GM12878 (cell line): ENCODE results near the gene SLF2.

Experiments used
- ATF3 ChIP-seq: IDR thresholded peaks from 2 replicates; pipeline ENCODE4 v1.6.1; 2011; ENCODE audit warnings: low read depth, mild to moderate bottlenecking, low read length, moderate library complexity, borderline replicate concordance; ENCODE audit errors: extremely low read depth
- CBFB ChIP-seq: IDR thresholded peaks from 2 replicates; pipeline ENCODE4 v1.6.1; 2016; ENCODE audit warnings: antibody characterized with exemption, low read depth
- CTCF ChIP-seq, 3 experiments: IDR thresholded peaks in 2 of 3; conservative IDR thresholded peaks in 1 of 3; 2 replicates each; pipeline ENCODE4 v1.5.1; 2011; ENCODE audit warnings: low read depth in 3 of 3, low read length in 3 of 3, mild to moderate bottlenecking in 3 of 3, control low read depth in 2 of 3, moderate library complexity in 2 of 3, inconsistent platforms in 1 of 3, mixed read lengths in 1 of 3; ENCODE audit not compliant: control insufficient read depth in 2 of 3, insufficient read depth in 1 of 3; ENCODE audit errors: extremely low read depth in 1 of 3
- E2F4 ChIP-seq: IDR thresholded peaks from 2 replicates; pipeline ENCODE4 v1.6.1; 2012; ENCODE audit warnings: low read depth, low read length, improper control_type of control experiment
- EGR1 ChIP-seq, 2 experiments: IDR thresholded peaks; 1 replicate in 1 of 2; 2 replicates in 1 of 2; pipeline ENCODE4 v1.6.1; 2011 to 2012; ENCODE audit warnings: low read depth in 2 of 2, low read length in 2 of 2, borderline replicate concordance in 1 of 2, mild to moderate bottlenecking in 1 of 2, moderate library complexity in 1 of 2
- HDAC2 ChIP-seq: fragments of 200-600 bp; sonication (generic); IDR thresholded peaks from 2 replicates; pipeline ENCODE4 v1.6.1; 2017
- MXI1 ChIP-seq: fragments of 150-350 bp; IDR thresholded peaks from 2 replicates; pipeline ENCODE4 v1.6.1; 2011; ENCODE audit warnings: low read depth, mild to moderate bottlenecking, inconsistent platforms, low read length, improper control_type of control experiment
- POLR2A ChIP-seq: IDR thresholded peaks from 2 replicates; pipeline ENCODE4 v1.6.1; 2011; ENCODE audit warnings: low read depth, mild to moderate bottlenecking, low read length
- RAD51 ChIP-seq: fragments of 450-650 bp; IDR thresholded peaks from 2 replicates; pipeline ENCODE4 v1.6.1; 2016; ENCODE audit warnings: moderate library complexity, mild to moderate bottlenecking, inconsistent platforms
- SREBF2 ChIP-seq: IDR thresholded peaks from 2 replicates; pipeline ENCODE4 v1.6.1; 2012; ENCODE audit warnings: mild to moderate bottlenecking, low read length
- ZBTB33 ChIP-seq: fragments of 450-650 bp; IDR thresholded peaks from 2 replicates; pipeline ENCODE4 v1.6.1; 2017; ENCODE audit warnings: mild to moderate bottlenecking
- TF ChIP-seq, protein P1 (sequence below): fragments of 150-350 bp; IDR thresholded peaks from 2 replicates; pipeline ENCODE4 v1.6.1; 2016; ENCODE audit warnings: low read depth, low read length

- TF ChIP-seq HDAC2 = no peak
- TF ChIP-seq CTCF (IDR thresholded peaks at IDR 0.05 in 2 of 3, conservative IDR thresholded peaks at IDR 0.05 in 1 of 3; ENCODE audit: control insufficient read depth in 2 of 3, extremely low read depth in 1 of 3, insufficient read depth in 1 of 3, low read depth in 3 of 3, low read length in 3 of 3) = no peak
- no peak for TF ChIP-seq RAD51
- TF ChIP-seq SREBF2 = no peak
- TF ChIP-seq ATF3 = no peak
- TF ChIP-seq CBFB = no peak
- no peak for TF ChIP-seq MXI1
- no peak for TF ChIP-seq POLR2A
- no peak for TF ChIP-seq ZBTB33
- no peak for TF ChIP-seq E2F4
- TF ChIP-seq, protein P1, sequence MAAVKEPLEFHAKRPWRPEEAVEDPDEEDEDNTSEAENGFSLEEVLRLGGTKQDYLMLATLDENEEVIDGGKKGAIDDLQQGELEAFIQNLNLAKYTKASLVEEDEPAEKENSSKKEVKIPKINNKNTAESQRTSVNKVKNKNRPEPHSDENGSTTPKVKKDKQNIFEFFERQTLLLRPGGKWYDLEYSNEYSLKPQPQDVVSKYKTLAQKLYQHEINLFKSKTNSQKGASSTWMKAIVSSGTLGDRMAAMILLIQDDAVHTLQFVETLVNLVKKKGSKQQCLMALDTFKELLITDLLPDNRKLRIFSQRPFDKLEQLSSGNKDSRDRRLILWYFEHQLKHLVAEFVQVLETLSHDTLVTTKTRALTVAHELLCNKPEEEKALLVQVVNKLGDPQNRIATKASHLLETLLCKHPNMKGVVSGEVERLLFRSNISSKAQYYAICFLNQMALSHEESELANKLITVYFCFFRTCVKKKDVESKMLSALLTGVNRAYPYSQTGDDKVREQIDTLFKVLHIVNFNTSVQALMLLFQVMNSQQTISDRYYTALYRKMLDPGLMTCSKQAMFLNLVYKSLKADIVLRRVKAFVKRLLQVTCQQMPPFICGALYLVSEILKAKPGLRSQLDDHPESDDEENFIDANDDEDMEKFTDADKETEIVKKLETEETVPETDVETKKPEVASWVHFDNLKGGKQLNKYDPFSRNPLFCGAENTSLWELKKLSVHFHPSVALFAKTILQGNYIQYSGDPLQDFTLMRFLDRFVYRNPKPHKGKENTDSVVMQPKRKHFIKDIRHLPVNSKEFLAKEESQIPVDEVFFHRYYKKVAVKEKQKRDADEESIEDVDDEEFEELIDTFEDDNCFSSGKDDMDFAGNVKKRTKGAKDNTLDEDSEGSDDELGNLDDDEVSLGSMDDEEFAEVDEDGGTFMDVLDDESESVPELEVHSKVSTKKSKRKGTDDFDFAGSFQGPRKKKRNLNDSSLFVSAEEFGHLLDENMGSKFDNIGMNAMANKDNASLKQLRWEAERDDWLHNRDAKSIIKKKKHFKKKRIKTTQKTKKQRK = no peak
- no peak for TF ChIP-seq EGR1 (IDR thresholded peaks at IDR 0.05; ENCODE audit: borderline replicate concordance in 1 of 2, low read depth in 2 of 2, low read length in 2 of 2)
These were observed 89.7 kb downstream of the SLF2 start for GRCh38 chr10:101002456-101002855.
